Fibroblast of the conjunctiva (primary cell): ENCODE results near the gene NOTO.
"Not testable (repeated sequence)": the region's sequence is repeated elsewhere in the genome, so short reads cannot be mapped to it uniquely, and the experiment has no call there.

Experiments
- DNase-seq: peaks from one replicate; pipeline ENCODE4 v3.0.0-alpha.2; 2010; ENCODE audit warnings: low read depth

The NOTO gene

DNA sequence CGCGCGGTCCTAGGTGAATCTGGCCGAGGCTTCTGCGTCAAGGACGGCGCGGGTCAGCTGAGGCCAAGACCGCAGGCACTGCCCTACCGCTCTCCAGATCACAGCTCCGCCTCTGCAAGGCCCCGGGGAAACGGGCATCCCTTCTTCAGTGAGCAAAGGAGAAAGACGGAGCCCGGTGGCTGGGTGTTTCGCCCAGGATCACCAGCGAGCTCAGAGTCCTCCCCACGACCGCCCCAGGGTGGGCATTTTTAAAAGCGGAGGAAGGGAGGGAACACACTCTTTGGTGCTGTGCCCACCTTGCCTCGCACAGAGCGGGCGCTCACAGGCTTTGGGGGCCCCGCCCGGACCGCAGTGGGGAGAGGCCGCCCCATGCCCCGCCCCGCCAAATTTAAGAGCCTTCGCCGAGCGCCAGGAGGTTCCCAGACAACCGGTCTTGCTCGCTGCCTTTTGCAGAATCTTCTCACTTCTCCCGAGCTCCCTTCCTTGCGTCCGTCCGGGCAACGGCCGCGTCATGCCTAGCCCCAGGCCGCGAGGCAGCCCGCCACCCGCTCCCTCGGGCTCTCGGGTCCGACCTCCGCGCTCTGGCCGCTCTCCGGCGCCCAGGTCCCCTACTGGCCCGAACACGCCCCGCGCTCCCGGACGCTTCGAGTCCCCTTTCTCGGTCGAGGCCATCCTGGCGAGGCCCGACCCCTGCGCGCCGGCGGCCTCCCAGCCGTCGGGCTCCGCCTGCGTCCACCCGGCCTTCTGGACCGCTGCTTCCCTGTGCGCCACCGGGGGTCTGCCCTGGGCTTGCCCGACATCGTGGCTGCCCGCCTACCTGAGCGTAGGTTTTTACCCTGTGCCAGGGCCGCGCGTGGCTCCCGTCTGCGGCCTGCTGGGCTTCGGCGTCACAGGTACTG is at the start of gene NOTO:
NOTO (plus strand) TSS at position 419 of the 899 bp plus-strand sequence; CDS start at position 512, 93 bp downstream.
- no peak for DNase-seq

DNA sequence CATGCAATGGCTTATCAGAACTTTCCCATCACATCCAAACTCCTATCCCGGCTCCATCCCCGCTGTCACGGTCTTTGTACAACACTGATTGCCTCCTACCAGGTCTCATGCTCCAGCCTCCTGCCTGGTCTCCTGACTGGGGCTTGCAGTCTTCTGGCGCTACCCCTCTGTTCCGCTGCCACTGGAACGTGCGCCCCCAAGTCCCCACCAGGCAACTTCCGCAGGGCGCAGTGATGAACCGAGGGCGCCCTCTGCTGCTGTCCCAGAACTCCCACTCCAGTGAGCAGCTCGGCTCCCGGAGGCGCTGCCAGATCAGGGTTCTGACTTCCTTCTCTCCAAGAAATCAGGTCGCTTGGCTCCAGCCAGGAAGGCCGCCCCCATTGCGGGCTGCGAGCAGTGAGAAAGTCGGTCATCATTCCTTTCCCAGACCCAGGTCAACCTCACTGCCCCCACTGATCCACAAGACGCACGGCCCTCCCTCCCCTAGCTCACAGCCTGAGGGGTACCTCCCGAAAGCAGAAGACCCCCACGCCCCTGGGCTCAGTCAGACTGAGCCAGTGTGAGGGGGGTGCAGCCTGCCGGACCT is 45.7 kb upstream of the NOTO start:
- peak; percentile 43 for DNase-seq

DNA sequence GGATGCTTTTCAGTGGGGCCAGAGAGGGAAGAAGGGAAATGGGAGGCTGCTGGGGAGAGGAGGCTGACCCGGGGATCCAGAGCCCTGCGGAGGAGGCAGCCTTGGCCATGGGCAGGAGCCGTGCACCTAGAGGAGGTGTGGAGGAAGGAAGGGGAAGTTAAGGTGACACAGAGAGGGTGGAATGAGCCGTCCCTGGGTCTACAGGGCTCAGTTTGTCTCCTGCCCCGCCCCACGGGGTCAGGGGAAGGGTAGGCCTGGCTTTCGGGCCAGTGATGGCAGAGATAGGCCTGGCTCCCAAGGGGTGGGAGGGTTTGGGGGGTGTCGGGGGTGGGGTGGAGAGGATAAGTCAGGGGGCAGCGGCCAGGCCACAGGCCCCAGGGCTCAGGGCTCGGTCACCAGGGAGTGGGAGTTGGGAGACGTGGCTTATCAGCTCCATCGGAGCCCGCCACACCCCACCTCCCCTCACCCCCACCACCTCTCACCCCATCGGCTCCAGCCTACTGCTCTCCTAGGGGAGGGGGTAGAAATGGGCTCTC is 39.5 kb upstream of the NOTO start:
- DNase-seq = no peak

DNA sequence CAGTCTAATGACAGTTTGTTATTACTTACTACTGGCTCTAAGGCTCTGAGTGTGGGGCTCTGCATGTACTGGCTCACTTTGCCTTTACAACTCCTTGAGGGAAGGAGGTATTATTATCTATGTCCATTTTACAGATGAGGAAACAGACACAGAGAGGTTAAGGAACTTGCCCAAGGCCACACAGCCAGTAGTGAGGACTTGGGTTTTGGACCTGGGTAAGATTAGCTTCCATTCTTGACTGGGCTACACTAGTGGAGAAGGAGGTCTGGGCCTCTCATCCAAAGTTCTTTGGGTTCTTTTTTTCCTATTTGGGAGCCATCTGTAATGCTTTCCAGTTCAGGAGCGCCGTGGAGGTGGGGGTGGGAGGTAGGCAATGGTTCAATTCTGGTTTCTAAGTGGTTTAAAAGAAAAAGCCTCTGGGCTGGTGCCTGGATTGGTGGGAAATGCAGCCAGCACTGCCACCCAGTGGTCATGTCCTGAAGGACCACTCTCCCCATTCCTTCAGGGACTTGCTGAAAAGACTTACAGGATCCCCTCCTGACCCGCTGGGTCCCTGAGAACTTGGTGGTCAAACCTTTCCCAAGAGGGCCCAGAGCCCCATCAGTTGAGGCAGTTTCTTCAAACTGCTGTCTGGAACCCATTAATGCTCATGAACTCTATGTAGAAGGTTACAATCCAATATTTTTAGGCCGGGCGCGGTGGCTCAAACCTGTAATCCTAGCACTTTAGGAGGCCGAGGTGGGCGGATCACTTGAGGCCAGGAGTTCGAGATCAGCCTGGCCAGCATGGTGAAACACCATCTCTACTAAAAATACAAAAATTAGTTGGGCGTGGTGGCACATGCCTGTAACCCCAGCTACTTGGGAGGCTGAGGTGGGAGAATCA is 38.6 kb upstream of the NOTO start:
- DNase-seq = peak; percentile 69

DNA sequence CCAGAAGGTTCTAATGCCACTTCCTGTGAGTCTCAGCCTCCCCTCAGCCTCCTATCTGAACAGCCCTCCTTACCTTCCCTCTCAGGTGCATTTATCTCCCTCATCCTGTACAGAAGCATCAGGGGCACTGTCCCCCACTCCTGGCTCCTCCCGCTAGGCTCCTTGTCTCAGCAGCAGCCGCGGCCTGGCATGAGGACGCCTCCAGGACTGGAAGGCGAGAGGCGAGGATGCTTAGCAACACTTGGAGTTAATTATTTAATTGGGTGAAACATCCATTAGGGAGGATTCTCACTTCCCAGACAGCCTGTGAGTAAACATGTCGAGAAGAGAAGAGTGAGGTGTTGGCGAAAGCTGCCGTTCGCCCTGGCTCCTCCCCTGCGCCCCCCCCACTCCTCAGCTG is 36.4 kb upstream of the NOTO start:
- not testable (repeated sequence) for DNase-seq

- DNase-seq = not testable (repeated sequence)
Observed at GRCh38 chr2:73166813-73167212, 35.6 kb upstream of the NOTO start.

GRCh38 chr2:73168348-73168747 is 34.0 kb upstream of the NOTO start:
- DNase-seq = not testable (repeated sequence)

GRCh38 chr2:73170341-73170740 is 32.0 kb upstream of the NOTO start:
- DNase-seq = not testable (repeated sequence)

GRCh38 chr2:73172963-73173362 is 29.4 kb upstream of the NOTO start:
- DNase-seq = no peak

- DNase-seq = no peak
Observed at GRCh38 chr2:73173781-73174180, 28.6 kb upstream of the NOTO start.

GRCh38 chr2:73174244-73174643 is 28.1 kb upstream of the NOTO start:
- DNase-seq = no peak

- no peak for DNase-seq
Observed at GRCh38 chr2:73174941-73175662, 27.3 kb upstream of the NOTO start.

DNA sequence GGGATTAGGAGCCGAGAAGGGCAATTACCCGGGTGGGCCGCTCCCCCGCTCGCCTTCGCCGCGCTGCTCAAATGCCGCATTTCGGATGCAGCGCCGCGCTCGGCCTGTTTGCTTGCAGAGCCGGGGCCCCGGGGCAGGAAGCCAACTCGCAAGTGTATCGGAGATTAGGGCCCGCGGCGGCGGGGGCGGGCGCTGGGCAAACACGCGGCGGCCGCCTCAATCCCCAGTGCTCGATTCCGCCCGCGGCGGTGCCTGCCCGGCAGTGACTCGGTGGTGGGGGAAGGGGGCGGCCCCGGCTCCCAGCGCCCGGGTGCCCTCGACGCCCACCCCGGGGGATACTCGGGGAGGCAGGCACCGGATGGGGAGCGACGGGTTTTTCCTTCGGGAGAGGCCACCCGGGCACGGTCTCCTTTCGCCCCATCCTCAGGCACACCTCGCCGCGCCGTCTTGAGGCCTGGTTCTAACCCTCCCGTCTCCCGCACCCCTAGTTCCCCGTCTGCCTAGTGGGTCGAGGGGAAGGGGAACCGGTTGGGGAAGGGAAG is 26.6 kb upstream of the NOTO start:
- DNase-seq = peak; percentile 22

- DNase-seq = no peak
Observed at GRCh38 chr2:73176205-73176880, 26.0 kb upstream of the NOTO start.

DNA sequence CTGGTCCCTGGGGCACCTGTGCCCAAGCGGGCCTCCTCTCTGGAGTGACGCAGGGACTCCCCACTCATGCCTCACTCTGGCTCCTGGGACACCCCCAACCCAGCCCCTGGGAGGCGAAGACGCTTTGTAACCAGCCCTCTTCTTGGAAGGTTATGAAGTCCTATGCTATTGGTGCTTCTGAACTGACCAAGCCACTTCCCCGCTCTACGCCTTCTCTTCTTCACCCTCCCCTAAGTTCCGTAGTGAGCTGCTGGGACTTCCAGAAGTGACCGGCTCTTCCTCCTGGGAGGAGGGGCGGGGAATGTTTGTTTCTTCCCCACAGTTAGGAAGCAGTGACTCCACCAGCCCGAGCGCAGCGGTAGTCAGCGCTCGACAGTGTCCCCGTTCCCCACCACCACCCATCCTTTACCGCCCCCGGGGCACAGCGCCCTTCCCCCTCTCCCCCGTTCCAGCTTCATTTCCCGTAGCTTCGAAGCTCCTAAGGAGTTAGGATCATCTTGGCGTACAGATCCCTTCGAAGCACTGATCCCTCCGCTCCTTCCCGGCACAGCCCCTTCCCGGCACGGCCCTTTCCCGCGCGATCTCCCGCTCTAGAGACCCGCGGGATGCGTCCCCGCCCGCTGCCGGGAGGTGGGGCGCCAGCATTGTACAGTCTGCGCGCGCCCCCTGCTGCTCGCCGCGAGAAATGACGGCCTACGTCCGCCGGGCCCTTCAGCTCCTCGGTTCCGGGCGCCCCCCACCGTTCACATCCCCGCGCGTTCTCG is 25.3 kb upstream of the NOTO start:
- DNase-seq = peak; percentile 57

DNA sequence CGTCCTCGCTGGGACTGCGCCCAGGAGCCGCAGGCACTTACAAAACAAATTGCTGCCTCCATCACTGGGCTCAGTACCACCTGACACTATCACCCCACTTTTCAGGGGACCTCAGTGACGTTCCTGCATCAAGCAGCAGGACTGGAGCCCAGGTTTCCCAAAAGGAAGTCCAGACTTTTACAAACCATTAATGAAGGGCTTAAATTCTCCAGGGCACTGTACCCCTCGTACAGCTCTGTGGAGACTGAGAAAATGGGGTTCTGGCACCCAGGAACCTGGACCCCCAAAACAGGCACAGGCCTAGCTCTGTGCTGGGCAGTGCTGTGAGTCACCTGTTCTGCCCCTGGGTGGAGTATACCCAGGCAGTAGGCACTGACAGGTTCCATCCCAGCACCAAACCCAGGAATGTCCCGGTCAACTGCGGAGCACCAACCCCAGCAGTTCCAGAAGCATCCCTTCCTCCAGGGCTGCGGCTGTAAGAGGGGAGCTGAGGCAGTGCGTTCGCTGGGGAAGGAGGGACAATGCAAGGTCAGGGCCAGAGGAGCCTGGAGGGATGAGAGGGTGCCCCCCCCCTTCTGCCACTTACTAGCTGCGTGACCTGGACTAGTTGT is 24.6 kb upstream of the NOTO start:
- no peak for DNase-seq

DNA sequence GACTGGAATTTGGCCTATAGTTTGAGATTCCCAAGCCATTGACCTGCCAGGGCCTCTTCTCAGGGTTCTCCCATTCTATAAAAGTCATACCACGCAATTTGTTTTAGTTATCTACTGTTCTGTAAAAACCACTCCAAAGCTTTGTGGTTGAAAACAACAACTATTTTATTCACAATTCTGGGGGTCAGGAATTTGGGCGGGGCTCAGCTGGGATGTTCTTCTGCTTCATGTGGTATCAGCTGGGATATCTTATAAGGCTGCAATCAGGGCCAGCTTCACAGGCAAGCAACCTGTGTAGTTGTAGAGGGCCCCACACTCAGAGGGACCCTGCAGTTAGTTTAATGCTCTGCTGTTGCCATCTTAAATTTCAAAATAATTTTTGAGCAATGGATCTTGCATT is 16.4 kb upstream of the NOTO start:
- DNase-seq = no peak

- DNase-seq = no peak
Observed at GRCh38 chr2:73187549-73187948, 14.8 kb upstream of the NOTO start.

GRCh38 chr2:73197579-73197978 is 4.8 kb upstream of the NOTO start:
- no peak for DNase-seq
